ENCODE results near the gene DBF4B. TPM values are rescaled to one million over a fixed set of nuclear protein-coding genes. Genes with fewer than 3 reads are reported as not detected.

Gene DBF4B
- total and polyA plus RNA-seq, 10 of the 15 experiments (the other 5 are each of a cell fraction or from before 2014, with no cell fraction given): 2.4 to 24.6 (median 16.9) TPM

GRCh38 chr17:44708401-44709263 is at the start of gene DBF4B (continued):
- TF ChIP-seq REST (IDR thresholded peaks at IDR 0.05; ENCODE audit: low read depth, low read length) (no peak), HCFC1 (IDR thresholded peaks at IDR 0.05; ENCODE audit: low read length) (peak; percentile 60), STAT1 (conservative IDR thresholded peaks at IDR 0.05) (no peak), ZBTB33 (IDR thresholded peaks at IDR 0.05) (no peak), JUNB (IDR thresholded peaks at IDR 0.05) (no peak), SREBF1 (IDR thresholded peaks at IDR 0.05; ENCODE audit: low read length) (no peak), CBX5 (IDR thresholded peaks at IDR 0.05; ENCODE audit: low read depth) (0 out of 2 replicates have a peak, but pooled peaks have one; percentile 58), SMAD1 (IDR thresholded peaks at IDR 0.05; ENCODE audit: low read depth, partially characterized antibody) (no peak), POLR2AphosphoS5 (IDR thresholded peaks at IDR 0.05; ENCODE audit: low read length) (peak; percentile 81), NR2C1 (IDR thresholded peaks at IDR 0.05) (no peak; the same call in 1 of the 2 replicates), CHD4 (IDR thresholded peaks at IDR 0.05) (no peak), KAT2A (conservative IDR thresholded peaks at IDR 0.05; ENCODE audit: control insufficient read depth, low read depth, low read length) (no peak), IKZF2 (IDR thresholded peaks at IDR 0.05) (peak; percentile 21 to 60; a peak in 1 of 4 replicates), USF1 (IDR thresholded peaks at IDR 0.05; ENCODE audit: borderline replicate concordance, extremely low read length, insufficient read depth, low read depth, low read length) (no peak), POU2F2 (IDR thresholded peaks at IDR 0.05; ENCODE audit: borderline replicate concordance, low read depth, low read length) (peak; percentile 74; the same call in 2 of the 3 replicates), BHLHE40 (IDR thresholded peaks at IDR 0.05; ENCODE audit: borderline replicate concordance in 1 of 2, low read depth in 2 of 2, low read length in 1 of 2) (0 out of 4 replicates have a peak, but pooled peaks of 1 of the 2 experiments have one; percentile 17), CREB1 (IDR thresholded peaks at IDR 0.05; ENCODE audit: low read depth) (peak; percentile 84), RAD51 (IDR thresholded peaks at IDR 0.05) (no peak), ETV6 (conservative IDR thresholded peaks at IDR 0.05 in 1 of 2, IDR thresholded peaks at IDR 0.05 in 1 of 2; ENCODE audit: borderline replicate concordance in 1 of 2, low read depth in 1 of 2) (no peak), BMI1 (IDR thresholded peaks at IDR 0.05; ENCODE audit: borderline replicate concordance) (no peak)

All from GM12878 (cell line).